Stimulated activated CD4-positive, alpha-beta T cell treated with anti-CD3 and anti-CD28 coated beads, Interleukin-1b, Interleukin-23, amount 100 ng/mL, for 48 hours (primary cell): ENCODE results near the gene RPL18.
"Not testable (repeated sequence)": the region's sequence is repeated elsewhere in the genome, so short reads cannot be mapped to it uniquely, and the experiment has no call there.

Experiments
- DNase-seq: peaks from one replicate; pipeline ENCODE4 v3.0.0-alpha.2; 2020

The RPL18 gene

DNA sequence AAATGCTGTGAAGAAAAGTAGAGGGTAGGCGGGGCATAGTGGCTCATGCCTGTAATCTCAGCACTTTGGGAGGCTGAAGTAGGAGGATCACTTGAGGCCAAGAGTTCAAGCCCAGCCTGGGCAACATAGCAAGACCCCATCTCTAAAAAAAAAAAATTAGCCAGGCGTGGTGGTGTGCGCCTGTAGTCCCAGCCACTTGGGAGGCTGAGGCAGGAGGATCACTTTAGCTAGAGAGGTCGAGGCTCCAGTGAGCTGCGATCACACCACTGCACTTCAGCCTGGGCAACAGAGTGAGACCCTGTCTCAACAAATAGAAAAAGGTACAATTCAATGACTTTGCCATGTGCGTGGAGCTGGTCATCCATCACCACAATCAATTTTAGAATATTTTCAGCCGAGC lies 41.1 kb downstream of the RPL18 start:
- not testable (repeated sequence) for DNase-seq

DNA sequence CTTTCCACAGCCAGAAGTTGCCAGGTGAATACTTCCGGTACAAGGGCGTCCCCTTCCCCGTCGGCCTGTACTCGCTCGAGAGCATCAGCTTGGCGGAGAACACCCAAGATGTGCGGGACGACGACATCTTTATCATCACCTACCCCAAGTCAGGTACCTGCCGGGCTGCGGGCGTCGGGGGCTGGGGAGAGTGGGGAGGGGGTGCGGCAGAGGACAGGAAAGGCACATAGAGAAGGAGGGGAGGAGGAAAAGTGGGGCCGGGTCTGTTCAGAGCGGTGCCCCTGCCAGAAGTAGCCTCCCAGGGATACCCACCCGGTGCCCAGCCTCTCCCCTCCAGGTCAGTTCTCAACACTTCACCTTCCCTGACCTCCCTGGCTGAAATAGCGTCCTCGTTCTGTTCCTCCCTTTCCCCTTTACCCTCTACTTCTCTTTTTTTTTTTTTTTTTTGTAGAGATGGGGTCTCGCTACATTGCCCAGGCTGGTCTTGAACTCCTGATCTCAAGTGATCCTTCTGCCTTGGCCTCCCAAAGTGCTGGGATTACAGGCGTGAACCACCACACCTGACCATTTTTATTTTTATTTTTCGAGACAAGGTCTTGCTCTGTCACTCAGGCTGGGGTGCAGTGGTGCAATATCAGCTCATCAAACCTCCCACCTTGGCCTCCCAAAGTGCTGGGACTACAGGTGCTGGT lies 42.9 kb downstream of the RPL18 start:
- DNase-seq = no peak

GRCh38 chr19:48573163-48573505 lies 45.8 kb downstream of the RPL18 start:
- DNase-seq = no peak

DNA sequence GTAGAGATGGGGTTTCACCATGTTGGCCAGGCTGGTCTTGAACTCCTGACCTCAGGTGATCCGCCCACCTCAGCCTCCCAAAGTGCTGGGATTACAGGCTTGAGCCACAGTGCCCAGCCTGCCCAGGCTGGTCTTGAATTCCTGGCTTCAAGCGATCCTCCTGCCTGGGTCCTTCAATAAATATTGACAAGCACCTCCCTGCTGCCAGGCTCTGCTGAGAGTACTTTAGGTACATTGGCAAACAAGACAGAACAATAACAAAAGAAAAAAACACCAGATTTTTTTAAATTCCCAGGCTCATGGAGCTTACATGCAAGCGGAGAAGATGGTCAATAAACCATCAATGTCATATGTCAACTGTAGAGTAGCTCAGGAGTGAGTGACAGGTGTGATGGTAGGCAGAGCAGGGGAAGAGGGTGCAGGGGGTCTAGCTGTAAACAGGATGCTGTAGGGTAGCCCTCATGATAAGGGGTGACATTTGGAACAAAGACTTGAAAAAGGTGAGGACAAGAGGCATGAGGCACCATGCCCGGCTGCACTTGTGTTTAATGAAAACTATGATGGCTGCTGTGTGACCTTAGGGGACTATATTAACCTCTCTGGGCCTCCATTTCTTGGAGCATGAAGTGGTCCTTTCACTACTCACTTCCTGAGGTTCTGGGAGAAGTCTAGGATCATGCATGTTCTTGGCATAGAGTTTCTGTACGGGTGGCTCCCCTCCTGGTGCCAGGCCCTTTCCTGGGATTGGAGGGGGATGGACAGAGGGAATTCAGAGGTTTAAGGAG lies 47.4 kb downstream of the RPL18 start:
- no peak for DNase-seq

- DNase-seq = no peak
These were observed 49.2 kb downstream of the RPL18 start for GRCh38 chr19:48569814-48570213.

- DNase-seq = peak; percentile 11
These were observed 50.6 kb downstream of the RPL18 start for GRCh38 chr19:48568345-48568886.
